HG03108 (cell line): ENCODE results near the gene CSTF1.

Source experiments
- ATAC-seq: cut with Tn5 transposase; IDR thresholded peaks from one replicate; pipeline ENCODE4 v1.9.1; 2021; ENCODE audit warnings: moderate library complexity; ENCODE audit not compliant: unreplicated experiment

The CSTF1 gene

GRCh38 chr20:56449459-56449858 is 57.0 kb downstream of the CSTF1 start:
- no peak for ATAC-seq

GRCh38 chr20:56451056-56451765 is 58.8 kb downstream of the CSTF1 start:
- no peak for ATAC-seq

GRCh38 chr20:56453352-56453751 is 60.9 kb downstream of the CSTF1 start:
- no peak for ATAC-seq

GRCh38 chr20:56454754-56455153 is 62.3 kb downstream of the CSTF1 start:
- peak; percentile 73 for ATAC-seq
